HG02885 (cell line): ENCODE results near the gene ZNF622.

ENCODE experiments used
- ATAC-seq: cut with Tn5 transposase; IDR thresholded peaks from one replicate; pipeline ENCODE4 v1.9.1; 2021; ENCODE audit warnings: mild to moderate bottlenecking; ENCODE audit not compliant: unreplicated experiment, poor library complexity

The ZNF622 gene, protein sequence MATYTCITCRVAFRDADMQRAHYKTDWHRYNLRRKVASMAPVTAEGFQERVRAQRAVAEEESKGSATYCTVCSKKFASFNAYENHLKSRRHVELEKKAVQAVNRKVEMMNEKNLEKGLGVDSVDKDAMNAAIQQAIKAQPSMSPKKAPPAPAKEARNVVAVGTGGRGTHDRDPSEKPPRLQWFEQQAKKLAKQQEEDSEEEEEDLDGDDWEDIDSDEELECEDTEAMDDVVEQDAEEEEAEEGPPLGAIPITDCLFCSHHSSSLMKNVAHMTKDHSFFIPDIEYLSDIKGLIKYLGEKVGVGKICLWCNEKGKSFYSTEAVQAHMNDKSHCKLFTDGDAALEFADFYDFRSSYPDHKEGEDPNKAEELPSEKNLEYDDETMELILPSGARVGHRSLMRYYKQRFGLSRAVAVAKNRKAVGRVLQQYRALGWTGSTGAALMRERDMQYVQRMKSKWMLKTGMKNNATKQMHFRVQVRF

DNA sequence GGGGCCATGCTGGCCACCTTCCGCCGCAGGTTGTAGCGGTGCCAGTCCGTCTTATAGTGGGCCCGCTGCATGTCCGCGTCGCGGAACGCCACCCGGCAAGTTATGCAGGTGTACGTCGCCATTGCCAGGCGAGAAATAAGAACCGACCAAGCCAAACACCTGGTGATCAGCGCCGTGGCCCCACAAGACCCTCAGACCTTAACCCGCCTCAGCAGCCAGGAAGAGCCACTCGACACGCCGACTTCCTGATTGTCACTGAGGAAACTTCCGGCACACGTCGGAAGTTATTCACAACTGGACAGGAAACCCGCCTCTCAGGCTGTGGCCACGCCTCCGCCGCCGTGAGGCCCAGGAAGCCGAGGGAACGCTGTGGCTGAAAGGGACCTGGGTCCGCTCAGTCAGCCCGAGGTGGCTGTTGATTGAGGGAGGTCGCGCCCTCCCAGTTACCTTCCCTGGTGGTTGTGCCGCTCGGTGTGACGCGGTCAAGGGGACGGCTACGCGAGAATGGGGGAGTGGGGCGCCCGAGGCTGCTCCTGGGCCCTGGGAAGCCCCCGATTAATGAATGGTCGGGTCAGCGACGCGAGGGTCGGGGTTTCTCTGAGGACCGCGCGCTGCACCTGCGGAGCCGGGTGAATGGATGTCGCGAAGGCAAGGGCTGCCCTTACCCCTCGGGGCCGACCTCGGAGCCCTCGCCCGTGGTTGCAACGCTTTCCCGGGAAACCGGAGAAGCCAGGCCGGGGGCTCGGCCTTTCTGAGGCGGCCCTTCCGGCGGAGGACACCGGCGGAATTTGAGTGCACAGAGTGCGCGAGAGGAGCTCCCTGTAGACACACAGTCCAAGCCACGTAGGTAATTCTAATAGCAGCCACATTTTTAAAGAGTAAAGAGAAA is at the start of gene ZNF622:
Gene ZNF622 (minus strand): TSS at position 257 of the 889 bp plus-strand sequence. CDS start 135 bp downstream, at position 122.
- ATAC-seq, result peak; percentile 80

- no peak for ATAC-seq
Measured at GRCh38 chr5:16510098-16510497, 44.5 kb upstream of the ZNF622 start.

DNA sequence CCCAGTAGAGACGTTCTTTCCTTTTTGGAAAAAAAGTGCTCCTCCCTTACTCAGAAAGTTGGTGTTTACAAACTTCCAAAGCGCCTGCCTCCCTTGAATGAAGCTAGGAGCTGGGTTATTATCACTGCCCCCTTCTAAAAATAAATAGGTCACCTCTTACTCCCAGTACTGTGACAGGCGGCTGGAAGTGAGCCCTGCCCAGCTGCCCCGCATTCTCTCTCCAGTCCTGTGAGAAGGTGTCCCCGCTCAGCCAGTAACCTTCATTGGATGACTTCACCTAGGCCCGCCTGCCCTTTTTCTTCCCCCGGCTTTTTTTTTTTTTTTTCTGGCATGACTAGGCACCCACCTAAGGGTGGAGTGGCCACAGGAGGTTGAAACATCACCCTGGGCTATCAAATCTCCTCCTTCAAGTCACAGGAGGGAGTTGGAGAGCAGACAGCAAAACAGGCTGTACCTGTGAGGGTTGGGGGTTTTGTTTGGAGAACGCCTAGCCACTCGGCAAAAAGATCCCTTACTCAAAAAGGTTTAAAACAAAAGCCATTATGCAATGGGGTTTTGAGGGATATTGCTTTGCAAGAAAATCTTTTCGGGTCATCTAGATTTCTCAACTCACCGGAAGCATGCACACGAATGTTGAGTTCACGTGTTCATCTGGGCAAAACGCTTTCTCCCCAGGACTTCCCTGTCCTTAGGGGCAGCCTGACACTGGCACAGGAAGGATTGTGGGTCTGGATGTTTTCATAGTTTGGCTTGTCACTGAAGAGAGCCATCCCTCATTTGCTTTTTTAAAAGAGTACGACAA is 43.3 kb upstream of the ZNF622 start:
- ATAC-seq, result no peak

GRCh38 chr5:16507716-16508115 is 42.1 kb upstream of the ZNF622 start:
- ATAC-seq, result no peak

- ATAC-seq, result no peak
Measured at GRCh38 chr5:16505904-16506303, 40.3 kb upstream of the ZNF622 start.

GRCh38 chr5:16505140-16505891 is 39.7 kb upstream of the ZNF622 start:
- ATAC-seq, result no peak

GRCh38 chr5:16504571-16504970 is 39.0 kb upstream of the ZNF622 start:
- no peak for ATAC-seq

DNA sequence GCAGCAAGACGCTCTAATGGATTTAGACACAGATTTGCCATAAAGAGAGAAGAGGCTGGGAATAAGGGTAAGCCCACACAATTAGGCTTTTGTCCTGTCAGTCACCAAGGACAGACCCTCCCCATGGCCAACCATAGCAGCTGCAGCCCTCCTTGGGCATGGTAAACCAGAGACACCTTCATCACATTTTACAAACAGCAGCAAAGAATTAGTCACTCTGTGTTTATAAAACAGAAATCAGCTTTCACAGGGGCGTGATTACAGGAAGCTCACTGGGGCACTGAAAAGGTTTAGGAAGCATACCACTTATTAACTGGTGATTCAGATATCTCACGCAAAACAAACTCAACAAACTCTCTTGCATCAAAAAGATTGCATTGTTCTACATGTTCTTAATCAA is 37.3 kb upstream of the ZNF622 start:
- ATAC-seq, result no peak

- ATAC-seq, result no peak
Measured at GRCh38 chr5:16500024-16500423, 34.4 kb upstream of the ZNF622 start.

GRCh38 chr5:16497546-16497945 is 31.9 kb upstream of the ZNF622 start:
- ATAC-seq, result no peak

GRCh38 chr5:16493261-16493660 is 27.7 kb upstream of the ZNF622 start:
- ATAC-seq, result no peak

DNA sequence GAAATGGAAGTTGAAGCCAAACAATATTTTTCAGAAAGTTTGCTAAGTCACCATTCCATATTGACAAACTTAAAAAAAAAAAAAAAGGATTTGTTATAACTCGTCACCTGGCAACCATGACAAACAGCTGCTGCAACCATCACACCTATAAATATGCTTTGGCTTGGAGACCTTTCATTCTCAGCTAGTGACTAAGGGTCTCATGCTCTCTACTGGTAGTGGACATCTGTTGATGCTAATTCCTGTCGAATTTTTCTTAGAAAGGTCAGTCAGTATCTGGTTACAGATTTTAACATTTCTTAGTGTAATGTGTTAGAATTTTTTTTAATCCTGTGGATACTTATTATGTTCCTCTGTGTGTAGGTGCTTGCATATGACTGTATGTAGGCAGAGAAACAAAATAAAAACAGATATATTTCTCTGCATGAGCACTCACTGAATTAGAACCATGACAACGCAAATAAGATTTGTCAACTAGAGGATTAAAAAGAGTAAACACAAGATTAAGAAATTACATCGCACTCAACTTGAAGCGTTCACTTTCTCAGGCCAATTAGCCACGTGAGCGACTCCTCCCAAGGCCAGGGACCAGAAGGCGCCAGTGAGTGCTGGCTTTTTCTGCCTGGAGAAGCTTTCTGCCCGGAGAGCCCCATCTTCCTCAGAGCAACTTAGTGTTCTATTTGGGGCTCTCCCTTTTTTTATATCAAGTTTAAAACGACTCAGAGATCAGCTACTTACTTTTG is 27.0 kb upstream of the ZNF622 start:
- no peak for ATAC-seq

- ATAC-seq, result no peak
Measured at GRCh38 chr5:16490911-16491310, 25.3 kb upstream of the ZNF622 start.

DNA sequence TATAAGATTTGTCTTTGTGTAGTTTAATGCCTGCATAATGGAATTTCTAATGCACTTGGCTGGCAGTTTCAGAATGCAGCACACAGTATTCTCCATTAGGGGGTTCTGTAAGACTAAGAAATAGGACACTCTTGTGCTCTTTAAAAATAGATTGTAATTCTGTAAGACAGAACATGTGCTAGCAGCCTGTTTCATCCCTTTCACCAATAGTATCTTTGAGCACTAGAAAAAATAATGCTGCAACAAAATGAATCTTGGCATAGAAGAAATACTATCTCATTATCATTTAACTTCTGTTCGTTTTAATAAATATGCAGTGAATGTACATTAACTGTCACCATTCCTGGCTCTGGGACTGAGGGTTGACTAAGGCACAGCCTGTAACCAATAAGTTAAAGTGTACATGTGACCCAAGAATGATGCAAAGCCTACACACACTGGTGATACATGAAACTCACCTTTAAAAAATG is 23.8 kb upstream of the ZNF622 start:
- ATAC-seq, result peak; percentile 84

- no peak for ATAC-seq
Measured at GRCh38 chr5:16487456-16487855, 21.9 kb upstream of the ZNF622 start.

GRCh38 chr5:16486711-16487111 is 21.1 kb upstream of the ZNF622 start:
- no peak for ATAC-seq

DNA sequence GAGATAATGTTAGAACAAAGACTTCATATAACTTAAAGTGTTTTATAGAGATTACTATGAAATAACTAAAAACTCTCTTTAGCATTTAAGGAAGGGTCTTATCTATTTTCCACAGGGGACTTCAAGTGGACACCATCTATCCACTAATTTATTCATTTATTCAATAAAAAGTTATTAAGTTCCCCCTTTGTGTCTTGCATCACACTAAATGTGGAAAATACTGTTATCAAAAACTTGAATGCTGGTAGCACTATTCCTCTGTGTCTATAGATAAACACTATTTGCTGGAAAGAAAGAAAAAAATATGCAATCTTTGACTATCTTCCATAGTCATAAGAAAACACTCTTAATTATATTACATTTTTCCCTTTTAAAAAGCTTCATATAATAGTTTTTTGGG is 20.1 kb upstream of the ZNF622 start:
- ATAC-seq, result no peak

GRCh38 chr5:16484081-16484480 is 18.5 kb upstream of the ZNF622 start:
- no peak for ATAC-seq

DNA sequence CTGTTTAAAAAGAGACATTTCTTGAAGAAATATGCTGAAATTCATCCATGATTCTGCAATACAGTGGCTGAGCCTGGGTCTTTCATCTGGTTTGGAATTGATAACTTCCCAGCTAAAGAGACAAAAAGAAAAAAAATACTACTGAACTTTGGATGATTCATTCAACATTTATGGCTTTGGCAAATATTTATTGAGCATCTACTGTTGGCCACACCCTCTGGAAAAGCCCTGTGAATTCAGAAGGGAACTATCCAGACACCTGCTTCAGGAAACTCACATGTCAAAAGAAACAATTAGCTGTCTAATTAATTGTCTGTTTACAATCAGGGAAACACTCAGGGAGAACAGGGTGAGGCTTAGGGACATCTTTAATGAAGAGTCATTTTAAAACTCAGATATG is 17.8 kb upstream of the ZNF622 start:
- no peak for ATAC-seq
